ENCODE measurements around the gene VANGL1.

GRCh38 chr1:115672224-115673009 is 30.6 kb downstream of the VANGL1 start:
- TF ChIP-seq, protein P1, sequence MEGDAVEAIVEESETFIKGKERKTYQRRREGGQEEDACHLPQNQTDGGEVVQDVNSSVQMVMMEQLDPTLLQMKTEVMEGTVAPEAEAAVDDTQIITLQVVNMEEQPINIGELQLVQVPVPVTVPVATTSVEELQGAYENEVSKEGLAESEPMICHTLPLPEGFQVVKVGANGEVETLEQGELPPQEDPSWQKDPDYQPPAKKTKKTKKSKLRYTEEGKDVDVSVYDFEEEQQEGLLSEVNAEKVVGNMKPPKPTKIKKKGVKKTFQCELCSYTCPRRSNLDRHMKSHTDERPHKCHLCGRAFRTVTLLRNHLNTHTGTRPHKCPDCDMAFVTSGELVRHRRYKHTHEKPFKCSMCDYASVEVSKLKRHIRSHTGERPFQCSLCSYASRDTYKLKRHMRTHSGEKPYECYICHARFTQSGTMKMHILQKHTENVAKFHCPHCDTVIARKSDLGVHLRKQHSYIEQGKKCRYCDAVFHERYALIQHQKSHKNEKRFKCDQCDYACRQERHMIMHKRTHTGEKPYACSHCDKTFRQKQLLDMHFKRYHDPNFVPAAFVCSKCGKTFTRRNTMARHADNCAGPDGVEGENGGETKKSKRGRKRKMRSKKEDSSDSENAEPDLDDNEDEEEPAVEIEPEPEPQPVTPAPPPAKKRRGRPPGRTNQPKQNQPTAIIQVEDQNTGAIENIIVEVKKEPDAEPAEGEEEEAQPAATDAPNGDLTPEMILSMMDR (IDR thresholded peaks at IDR 0.05; ENCODE audit: low read depth, low read length) = no peak
- TF ChIP-seq EZH2phosphoT487 (IDR thresholded peaks at IDR 0.05; ENCODE audit: low read depth) = no peak
